SK-N-SH treated with all-trans-retinoic acid at 6 μM for 48 hours (cell line): ENCODE data around the gene MEG3.

ENCODE experiments used
- ATAC-seq: fragments of 200-7000 bp; cut with Tn5 transposase; 3 replicates; pipeline ENCODE4 v1.9.1; 2020; ENCODE audit warnings: mild to moderate bottlenecking, moderate library complexity
- ARNTL ChIP-seq: fragments of 450-650 bp; formaldehyde crosslinking; IDR thresholded peaks from 2 replicates; pipeline ENCODE4 v1.5.0; 2020; ENCODE audit warnings: low read depth, mild to moderate bottlenecking, moderate library complexity, borderline replicate concordance
- CSDC2 ChIP-seq: fragments of 250-450 bp; sonication (Bioruptor Pico); IDR thresholded peaks from 2 replicates; pipeline ENCODE4 v1.5.0; 2020; ENCODE audit warnings: mild to moderate bottlenecking, moderate library complexity
- ESRRG ChIP-seq: fragments of 250-450 bp; sonication (Bioruptor Pico); IDR thresholded peaks from 2 replicates; pipeline ENCODE4 v1.6.1; 2021; ENCODE audit warnings: mild to moderate bottlenecking
- ISL1 ChIP-seq: fragments of 250-450 bp; sonication (Bioruptor Pico); IDR thresholded peaks from 2 replicates; pipeline ENCODE4 v2.1.2; 2022; ENCODE audit warnings: mild to moderate bottlenecking, moderate library complexity
- OSR1 ChIP-seq: fragments of 250-450 bp; sonication (Bioruptor Pico); IDR thresholded peaks from 2 replicates; pipeline ENCODE4 v1.8.0; 2022; ENCODE audit warnings: moderate library complexity, mild to moderate bottlenecking, inconsistent platforms
- PPARA ChIP-seq: fragments of 250-450 bp; sonication (Bioruptor Pico); IDR thresholded peaks from 2 replicates; pipeline ENCODE4 v1.5.0; 2020; ENCODE audit warnings: mild to moderate bottlenecking, borderline replicate concordance
- RARB ChIP-seq: fragments of 250-450 bp; sonication (Bioruptor Pico); IDR thresholded peaks from 2 replicates; pipeline ENCODE4 v1.8.0; 2021; ENCODE audit warnings: mild to moderate bottlenecking, moderate library complexity
- SNAI2 ChIP-seq: fragments of 250-450 bp; sonication (Bioruptor Pico); IDR thresholded peaks from 2 replicates; pipeline ENCODE4 v1.5.0; 2020; ENCODE audit warnings: mild to moderate bottlenecking, moderate library complexity
- TCF4 ChIP-seq: fragments of 250-450 bp; sonication (Bioruptor Pico); IDR thresholded peaks from 2 replicates; pipeline ENCODE4 v1.8.0; 2021; ENCODE audit warnings: mild to moderate bottlenecking, moderate library complexity, borderline replicate concordance
- TOX ChIP-seq: fragments of 250-450 bp; sonication (Bioruptor Pico); IDR thresholded peaks from 2 replicates; pipeline ENCODE4 v1.8.0; 2021; ENCODE audit warnings: mild to moderate bottlenecking, moderate library complexity, borderline replicate concordance
- ZC3H10 ChIP-seq: fragments of 250-450 bp; sonication (Bioruptor Pico); IDR thresholded peaks from 2 replicates; pipeline ENCODE4 v1.5.1; 2021; ENCODE audit warnings: mild to moderate bottlenecking, moderate library complexity
- ZFP3 ChIP-seq: fragments of 250-450 bp; sonication (Bioruptor Pico); IDR thresholded peaks from 2 replicates; pipeline ENCODE4 v1.5.0; 2020; ENCODE audit warnings: mild to moderate bottlenecking, moderate library complexity
- ZFP30 ChIP-seq: fragments of 450-650 bp; formaldehyde crosslinking; IDR thresholded peaks from 2 replicates; pipeline ENCODE4 v1.5.0; 2022; ENCODE audit warnings: mild to moderate bottlenecking, moderate library complexity
- ZNF565 ChIP-seq: fragments of 450-650 bp; formaldehyde crosslinking; conservative IDR thresholded peaks from 2 replicates; pipeline ENCODE4 v1.5.0; 2020; ENCODE audit warnings: low read depth, mild to moderate bottlenecking, moderate library complexity
- ZNF70 ChIP-seq: fragments of 450-650 bp; formaldehyde crosslinking; IDR thresholded peaks from 2 replicates; pipeline ENCODE4 v1.5.0; 2020; ENCODE audit warnings: mild to moderate bottlenecking, moderate library complexity
- ZNF8 ChIP-seq: fragments of 450-650 bp; formaldehyde crosslinking; IDR thresholded peaks from 2 replicates; pipeline ENCODE4 v1.5.0; 2020; ENCODE audit warnings: mild to moderate bottlenecking, moderate library complexity
- TF ChIP-seq, protein P1 (sequence below): fragments of 250-450 bp; sonication (Bioruptor Pico); IDR thresholded peaks from 2 replicates; pipeline ENCODE4 v1.8.0; 2021; ENCODE audit warnings: low read depth, mild to moderate bottlenecking, moderate library complexity, borderline replicate concordance
- TF ChIP-seq, protein P2 (sequence below): fragments of 250-450 bp; sonication (Bioruptor Pico); IDR thresholded peaks from 2 replicates; pipeline ENCODE4 v1.5.0; 2020; ENCODE audit warnings: mild to moderate bottlenecking, moderate library complexity
- TF ChIP-seq, protein P3 (sequence below): fragments of 250-450 bp; sonication (Bioruptor Pico); IDR thresholded peaks from 2 replicates; pipeline ENCODE4 v1.5.1; 2021; ENCODE audit warnings: mild to moderate bottlenecking, moderate library complexity

Gene MEG3

DNA sequence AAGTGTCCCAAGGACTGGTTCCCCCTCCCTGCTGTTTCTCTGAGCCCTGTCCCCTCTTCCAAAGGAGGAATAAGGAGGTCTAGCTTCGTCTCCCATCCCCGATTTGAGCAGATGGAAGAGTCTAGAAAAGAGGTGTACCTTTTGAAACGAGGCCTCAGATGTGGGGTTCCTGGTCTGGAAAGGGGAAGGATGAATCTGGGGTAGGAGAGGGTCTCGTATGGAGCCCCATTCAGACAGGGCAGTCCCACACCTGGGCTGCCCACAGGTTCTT is 13.3 kb downstream of the MEG3 start:
- no peak for ATAC-seq
- TF ChIP-seq, protein P1, sequence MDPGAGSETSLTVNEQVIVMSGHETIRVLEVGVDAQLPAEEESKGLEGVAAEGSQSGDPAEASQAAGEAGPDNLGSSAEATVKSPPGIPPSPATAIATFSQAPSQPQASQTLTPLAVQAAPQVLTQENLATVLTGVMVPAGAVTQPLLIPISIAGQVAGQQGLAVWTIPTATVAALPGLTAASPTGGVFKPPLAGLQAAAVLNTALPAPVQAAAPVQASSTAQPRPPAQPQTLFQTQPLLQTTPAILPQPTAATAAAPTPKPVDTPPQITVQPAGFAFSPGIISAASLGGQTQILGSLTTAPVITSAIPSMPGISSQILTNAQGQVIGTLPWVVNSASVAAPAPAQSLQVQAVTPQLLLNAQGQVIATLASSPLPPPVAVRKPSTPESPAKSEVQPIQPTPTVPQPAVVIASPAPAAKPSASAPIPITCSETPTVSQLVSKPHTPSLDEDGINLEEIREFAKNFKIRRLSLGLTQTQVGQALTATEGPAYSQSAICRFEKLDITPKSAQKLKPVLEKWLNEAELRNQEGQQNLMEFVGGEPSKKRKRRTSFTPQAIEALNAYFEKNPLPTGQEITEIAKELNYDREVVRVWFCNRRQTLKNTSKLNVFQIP (CRISPR knock-in tag), result no peak
- TF ChIP-seq, protein P2, sequence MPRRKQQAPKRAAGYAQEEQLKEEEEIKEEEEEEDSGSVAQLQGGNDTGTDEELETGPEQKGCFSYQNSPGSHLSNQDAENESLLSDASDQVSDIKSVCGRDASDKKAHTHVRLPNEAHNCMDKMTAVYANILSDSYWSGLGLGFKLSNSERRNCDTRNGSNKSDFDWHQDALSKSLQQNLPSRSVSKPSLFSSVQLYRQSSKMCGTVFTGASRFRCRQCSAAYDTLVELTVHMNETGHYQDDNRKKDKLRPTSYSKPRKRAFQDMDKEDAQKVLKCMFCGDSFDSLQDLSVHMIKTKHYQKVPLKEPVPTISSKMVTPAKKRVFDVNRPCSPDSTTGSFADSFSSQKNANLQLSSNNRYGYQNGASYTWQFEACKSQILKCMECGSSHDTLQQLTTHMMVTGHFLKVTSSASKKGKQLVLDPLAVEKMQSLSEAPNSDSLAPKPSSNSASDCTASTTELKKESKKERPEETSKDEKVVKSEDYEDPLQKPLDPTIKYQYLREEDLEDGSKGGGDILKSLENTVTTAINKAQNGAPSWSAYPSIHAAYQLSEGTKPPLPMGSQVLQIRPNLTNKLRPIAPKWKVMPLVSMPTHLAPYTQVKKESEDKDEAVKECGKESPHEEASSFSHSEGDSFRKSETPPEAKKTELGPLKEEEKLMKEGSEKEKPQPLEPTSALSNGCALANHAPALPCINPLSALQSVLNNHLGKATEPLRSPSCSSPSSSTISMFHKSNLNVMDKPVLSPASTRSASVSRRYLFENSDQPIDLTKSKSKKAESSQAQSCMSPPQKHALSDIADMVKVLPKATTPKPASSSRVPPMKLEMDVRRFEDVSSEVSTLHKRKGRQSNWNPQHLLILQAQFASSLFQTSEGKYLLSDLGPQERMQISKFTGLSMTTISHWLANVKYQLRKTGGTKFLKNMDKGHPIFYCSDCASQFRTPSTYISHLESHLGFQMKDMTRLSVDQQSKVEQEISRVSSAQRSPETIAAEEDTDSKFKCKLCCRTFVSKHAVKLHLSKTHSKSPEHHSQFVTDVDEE, result no peak
- no peak for TF ChIP-seq ZC3H10 (CRISPR knock-in tag)
- no peak for TF ChIP-seq ZFP3 (CRISPR knock-in tag)
- no peak for TF ChIP-seq SNAI2 (CRISPR knock-in tag)
- TF ChIP-seq ZNF70 (CRISPR knock-in tag), result no peak
- no peak for TF ChIP-seq CSDC2 (CRISPR knock-in tag)
- TF ChIP-seq ZNF8, result no peak
- TF ChIP-seq RARB (CRISPR knock-in tag), result no peak
- no peak for TF ChIP-seq ZNF565 (CRISPR knock-in tag)
- TF ChIP-seq TOX, result no peak
- TF ChIP-seq, all 23 proteins: peak for 0

DNA sequence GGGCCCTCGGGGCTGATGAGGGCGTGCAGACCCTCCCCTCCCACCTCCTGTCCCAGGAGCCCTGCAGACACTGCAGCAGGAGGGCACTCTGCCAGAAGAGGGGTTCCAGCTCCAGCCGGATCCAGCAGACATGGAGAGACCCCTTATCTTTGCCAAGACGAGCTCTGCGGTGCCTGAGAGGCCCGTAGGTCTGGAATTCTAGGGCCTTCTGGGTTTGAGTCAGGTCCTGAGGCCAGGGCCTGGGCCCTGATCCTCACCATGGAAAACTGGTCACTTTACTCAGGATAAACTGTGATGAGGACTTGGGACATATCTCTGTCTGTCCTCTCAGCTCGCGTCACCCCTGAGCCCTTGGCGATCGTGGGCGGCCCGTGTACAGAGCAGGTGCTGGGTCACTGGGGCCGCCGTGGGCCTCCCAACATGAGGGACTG is 13.8 kb downstream of the MEG3 start:
- TF ChIP-seq ZNF8, result no peak
- TF ChIP-seq, protein P3, sequence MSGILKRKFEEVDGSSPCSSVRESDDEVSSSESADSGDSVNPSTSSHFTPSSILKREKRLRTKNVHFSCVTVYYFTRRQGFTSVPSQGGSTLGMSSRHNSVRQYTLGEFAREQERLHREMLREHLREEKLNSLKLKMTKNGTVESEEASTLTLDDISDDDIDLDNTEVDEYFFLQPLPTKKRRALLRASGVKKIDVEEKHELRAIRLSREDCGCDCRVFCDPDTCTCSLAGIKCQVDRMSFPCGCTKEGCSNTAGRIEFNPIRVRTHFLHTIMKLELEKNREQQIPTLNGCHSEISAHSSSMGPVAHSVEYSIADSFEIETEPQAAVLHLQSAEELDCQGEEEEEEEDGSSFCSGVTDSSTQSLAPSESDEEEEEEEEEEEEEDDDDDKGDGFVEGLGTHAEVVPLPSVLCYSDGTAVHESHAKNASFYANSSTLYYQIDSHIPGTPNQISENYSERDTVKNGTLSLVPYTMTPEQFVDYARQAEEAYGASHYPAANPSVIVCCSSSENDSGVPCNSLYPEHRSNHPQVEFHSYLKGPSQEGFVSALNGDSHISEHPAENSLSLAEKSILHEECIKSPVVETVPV (CRISPR knock-in tag), result no peak
- TF ChIP-seq ESRRG, result no peak
- TF ChIP-seq ZC3H10 (CRISPR knock-in tag), result no peak
- no peak for TF ChIP-seq ZNF70 (CRISPR knock-in tag)
- no peak for ATAC-seq

DNA sequence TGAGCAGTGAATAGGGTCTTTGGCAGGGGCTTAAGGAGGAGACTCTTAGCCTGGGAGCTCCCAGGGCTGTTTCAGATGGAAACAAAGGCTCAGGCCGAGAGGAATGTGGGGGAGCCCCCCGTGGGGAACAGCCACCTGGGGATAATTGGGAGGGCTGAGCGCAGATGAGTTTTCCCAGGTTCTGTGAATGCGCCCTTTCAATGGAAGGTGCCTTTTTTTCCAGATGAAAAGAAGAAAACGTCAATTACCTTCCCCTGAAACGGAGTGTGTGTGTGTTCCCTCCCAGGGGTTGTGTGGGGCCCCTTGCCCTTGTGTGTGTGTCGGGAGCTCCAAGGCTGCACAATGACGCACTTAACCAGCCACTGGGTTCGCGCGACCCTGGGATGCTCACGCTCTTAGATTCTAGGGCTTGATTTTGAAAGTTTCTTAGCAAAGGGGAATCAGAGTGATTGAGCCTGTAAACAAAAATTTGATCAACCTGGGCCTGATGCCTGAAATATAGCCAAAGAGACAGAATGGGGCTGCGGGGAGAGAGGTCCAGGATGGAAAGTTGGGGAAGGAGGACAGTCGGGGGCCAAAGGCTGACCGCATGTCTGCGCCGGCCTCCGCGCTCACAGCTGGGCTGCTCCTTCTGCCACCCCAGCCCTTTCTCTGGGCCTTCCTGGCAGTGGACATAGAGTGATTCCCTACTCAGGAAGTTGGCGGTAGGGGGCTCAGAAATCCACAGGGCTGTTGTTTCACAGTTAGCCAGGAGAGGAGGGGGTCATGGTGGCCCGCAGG is 14.6 kb downstream of the MEG3 start:
- ATAC-seq, result no peak
- TF ChIP-seq ZFP3 (CRISPR knock-in tag), result no peak
- TF ChIP-seq OSR1 (CRISPR knock-in tag), result no peak
- TF ChIP-seq ARNTL (CRISPR knock-in tag), result no peak

DNA sequence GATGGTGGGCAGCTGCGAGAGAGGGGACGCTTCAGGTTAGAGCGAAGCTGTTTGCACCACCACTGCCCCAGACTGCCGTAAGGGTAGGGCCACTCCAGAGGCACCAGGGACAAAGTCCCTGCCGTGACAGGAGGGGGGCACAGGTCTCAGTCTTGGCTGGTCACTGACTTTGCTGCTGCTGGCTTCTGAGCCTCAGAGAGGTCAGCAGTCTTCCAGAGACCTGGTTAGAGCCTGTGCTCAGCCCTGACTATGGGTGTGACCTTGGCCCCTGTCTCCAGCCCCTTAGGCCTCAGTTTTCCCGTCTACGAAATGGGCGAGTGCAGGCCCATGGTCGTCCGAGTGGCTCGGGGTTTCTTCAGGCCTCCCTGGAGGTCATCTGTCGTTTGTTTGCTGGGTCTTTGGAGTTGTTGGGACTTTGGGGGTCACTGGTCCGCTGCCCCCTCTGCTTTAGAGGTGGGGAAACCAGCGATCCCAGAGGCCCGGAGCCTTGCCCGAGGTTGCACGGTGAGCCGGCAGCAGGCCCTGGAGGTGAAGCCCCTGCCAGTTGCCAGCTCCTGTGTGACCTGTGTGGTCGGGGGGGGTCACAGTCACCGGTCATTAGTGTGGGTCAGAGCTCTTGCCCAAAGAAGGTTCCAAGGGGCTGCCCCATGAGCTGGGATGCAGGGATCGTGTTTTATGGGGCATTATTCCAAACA is 15.3 kb downstream of the MEG3 start:
- no peak for TF ChIP-seq ZNF8
- no peak for ATAC-seq

DNA sequence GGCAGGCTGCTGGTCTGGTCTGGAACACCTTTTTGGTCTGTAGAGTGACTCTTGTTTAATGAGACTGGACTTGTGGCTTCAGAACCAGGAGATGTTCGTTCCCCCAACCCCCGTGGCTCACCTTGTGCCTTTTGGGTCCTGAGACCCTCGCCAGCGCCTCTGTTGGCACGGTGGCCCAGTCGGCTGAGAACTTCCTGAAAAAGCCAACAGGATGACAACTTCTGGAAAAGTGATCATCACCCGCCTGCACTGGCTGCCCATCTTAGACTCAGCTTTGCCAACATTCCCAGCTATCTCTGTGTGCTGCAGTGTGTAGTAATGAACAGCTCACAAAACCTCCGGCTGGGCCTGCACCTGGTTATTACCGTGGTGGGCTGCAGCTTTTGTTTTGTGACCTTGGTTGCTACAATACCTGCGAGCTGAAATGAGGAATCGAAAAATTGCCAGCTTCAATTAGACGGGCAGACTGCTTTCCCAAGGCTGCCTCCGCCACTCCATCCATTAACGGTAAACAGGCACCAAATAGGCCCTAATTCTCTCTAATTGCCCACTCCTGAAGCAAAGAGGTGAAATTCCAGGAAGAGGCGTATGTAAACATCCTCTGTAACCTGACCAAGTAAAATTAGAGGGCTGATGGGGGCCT is 16.0 kb downstream of the MEG3 start:
- TF ChIP-seq ZNF565 (CRISPR knock-in tag) (no peak), TCF4 (CRISPR knock-in tag) (no peak), ISL1 (no peak), ZC3H10 (CRISPR knock-in tag) (no peak), ZNF8 (no peak), PPARA (CRISPR knock-in tag) (no peak), ZFP30 (no peak), ZNF70 (CRISPR knock-in tag) (no peak), RARB (CRISPR knock-in tag) (no peak), OSR1 (CRISPR knock-in tag) (no peak)
- TF ChIP-seq, protein P2, result no peak
- TF ChIP-seq, protein P3 (CRISPR knock-in tag), result no peak
- no peak for ATAC-seq
